Measurements from ENCODE around the gene MIPEP. TPM values are rescaled to one million over a fixed set of nuclear protein-coding genes. Genes with fewer than 3 reads are reported as not detected.

The MIPEP gene
- polyA plus RNA-seq, 2 of the 4 experiments (the other 2 are of a cell fraction), result 21.6 to 32.8 TPM

DNA sequence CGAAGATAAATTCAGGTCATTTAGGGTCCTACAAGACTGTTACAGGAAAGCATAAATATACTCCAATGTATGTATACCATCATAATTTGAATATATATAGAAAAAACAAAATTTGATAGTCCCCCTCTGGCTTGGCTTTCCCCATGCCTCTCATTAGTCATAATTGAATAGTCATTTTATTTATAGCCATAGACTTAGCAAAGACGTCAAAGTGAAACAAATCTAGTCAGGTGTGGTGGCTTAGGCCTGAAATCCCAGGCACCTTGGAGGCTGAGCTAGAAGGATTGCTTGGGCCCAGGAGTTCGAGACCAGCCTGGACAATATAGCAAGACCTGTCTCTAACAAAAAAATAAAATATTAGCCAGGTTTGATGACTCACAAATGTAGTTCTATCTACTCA is 177.8 kb downstream of the MIPEP start:
- POLR2A ChIA-PET, result no interaction called here
- WGBS (ENCODE audit: missing lambda C conversion rate), result 60% methylated on average over 3 of the region's 3 CpGs
- no peak for FAIRE-seq

GRCh38 chr13:23710366-23710765 is 178.8 kb downstream of the MIPEP start:
- TF ChIP-seq CBX8 (IDR thresholded peaks at IDR 0.05) (no peak), SREBF2 (IDR thresholded peaks at IDR 0.05) (no peak), HDAC2 (IDR thresholded peaks at IDR 0.05) (no peak), TP53 (CRISPR knock-in tag; IDR thresholded peaks at IDR 0.05) (no peak), BHLHE40 (IDR thresholded peaks at IDR 0.05; ENCODE audit: low read depth, low read length) (no peak), EHMT2 (IDR thresholded peaks at IDR 0.05; ENCODE audit: low read depth) (no peak), CBX2 (IDR thresholded peaks at IDR 0.05; ENCODE audit: borderline replicate concordance, low read depth) (no peak), PHF8 (IDR thresholded peaks at IDR 0.05; ENCODE audit: borderline replicate concordance, low read depth) (no peak), EHF (CRISPR knock-in tag; IDR thresholded peaks at IDR 0.05) (no peak), JUN (IDR thresholded peaks at IDR 0.05) (no peak), POLR2AphosphoS2 (conservative IDR thresholded peaks at IDR 0.05; ENCODE audit: low read length) (no peak), ZSCAN20 (CRISPR knock-in tag; IDR thresholded peaks at IDR 0.05) (no peak), FOSL2 (IDR thresholded peaks at IDR 0.05) (no peak), FOSL2 (CRISPR knock-in tag; IDR thresholded peaks at IDR 0.05) (no peak), CHD2 (IDR thresholded peaks at IDR 0.05; ENCODE audit: low read length, partially characterized antibody) (no peak), RNF2 (IDR thresholded peaks at IDR 0.05; ENCODE audit: borderline replicate concordance, low read depth) (no peak), CEBPB (IDR thresholded peaks at IDR 0.05) (no peak), KDM5A (IDR thresholded peaks at IDR 0.05) (no peak), MAFK (IDR thresholded peaks at IDR 0.05; ENCODE audit: partially characterized antibody) (no peak), USF2 (IDR thresholded peaks at IDR 0.05) (no peak)
- TF ChIP-seq, protein P1, sequence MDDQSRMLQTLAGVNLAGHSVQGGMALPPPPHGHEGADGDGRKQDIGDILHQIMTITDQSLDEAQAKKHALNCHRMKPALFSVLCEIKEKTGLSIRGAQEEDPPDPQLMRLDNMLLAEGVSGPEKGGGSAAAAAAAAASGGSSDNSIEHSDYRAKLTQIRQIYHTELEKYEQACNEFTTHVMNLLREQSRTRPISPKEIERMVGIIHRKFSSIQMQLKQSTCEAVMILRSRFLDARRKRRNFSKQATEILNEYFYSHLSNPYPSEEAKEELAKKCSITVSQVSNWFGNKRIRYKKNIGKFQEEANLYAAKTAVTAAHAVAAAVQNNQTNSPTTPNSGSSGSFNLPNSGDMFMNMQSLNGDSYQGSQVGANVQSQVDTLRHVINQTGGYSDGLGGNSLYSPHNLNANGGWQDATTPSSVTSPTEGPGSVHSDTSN (IDR thresholded peaks at IDR 0.05), result no peak
- ChIA-PET POLR2A (no interaction called here), CTCF (interaction anchor here (1.1 kb wide), 1 partner anchor 162 kb away, joined by 3 read pairs; no protein-coding TSS in a partner anchor)
- DNase-seq (ENCODE audit: low read depth in 1 of 2, low spot score in 1 of 2) (no peak), ATAC-seq (no peak), FAIRE-seq (no peak)
- 65% methylated on average over 1 of the region's 1 CpG for WGBS (ENCODE audit: missing lambda C conversion rate)
- H3K4me2 ChIP-seq, result no peak overlapping the region
- no peak overlapping the region for H3K4me3 ChIP-seq
- no peak overlapping the region for H3K27ac ChIP-seq
- no peaks in the 10 kb centered on the region for H3K9me3 ChIP-seq
- H3K4me1 ChIP-seq, result no peaks in the 10 kb centered on the region

More for the DNA sequence above, 177.8 kb downstream of the MIPEP start:
- H3K4me1 ChIP-seq, result no peaks in the 10 kb centered on the region
- no peak for ATAC-seq
- TF ChIP-seq PHF8 (IDR thresholded peaks at IDR 0.05; ENCODE audit: borderline replicate concordance, low read depth) (no peak), POLR2AphosphoS2 (conservative IDR thresholded peaks at IDR 0.05; ENCODE audit: low read length) (no peak), HOXB5 (CRISPR knock-in tag; IDR thresholded peaks at IDR 0.05) (no peak), HOXA7 (CRISPR knock-in tag; IDR thresholded peaks at IDR 0.05) (no peak), JUN (IDR thresholded peaks at IDR 0.05) (no peak), FOSL2 (IDR thresholded peaks at IDR 0.05) (no peak), FOSL2 (CRISPR knock-in tag; IDR thresholded peaks at IDR 0.05) (no peak), HDAC2 (IDR thresholded peaks at IDR 0.05) (no peak), KDM1A (IDR thresholded peaks at IDR 0.05; ENCODE audit: low read depth) (no peak), REST (IDR thresholded peaks at IDR 0.05) (no peak), MAFK (IDR thresholded peaks at IDR 0.05; ENCODE audit: partially characterized antibody) (no peak)
- TF ChIP-seq, protein P1 (IDR thresholded peaks at IDR 0.05), result no peak
- CTCF ChIA-PET, result interaction anchor here (1.1 kb wide), 1 partner anchor 162 kb away, joined by 3 read pairs; no protein-coding TSS in a partner anchor
- no peak overlapping the region for H3K27ac ChIP-seq
- no peak overlapping the region for H3K4me2 ChIP-seq
- H3K4me3 ChIP-seq, result no peak overlapping the region
- DNase-seq (ENCODE audit: low read depth in 1 of 2, low spot score in 1 of 2), result no peak
- no peaks in the 10 kb centered on the region for H3K9me3 ChIP-seq
